Ishikawa (cell line): ENCODE data around the gene WWOX.

Experiments used
- EP300 ChIP-seq: IDR thresholded peaks from 2 replicates; pipeline ENCODE4 v1.6.1; 2012; ENCODE audit warnings: borderline replicate concordance
- RAD21 ChIP-seq: IDR thresholded peaks from 2 replicates; pipeline ENCODE4 v1.6.1; 2012; ENCODE audit warnings: low read depth
- TF ChIP-seq, protein P1 (sequence below): IDR thresholded peaks from 2 replicates; pipeline ENCODE4 v1.6.1; 2012; ENCODE audit warnings: low read depth, mild to moderate bottlenecking

DNA sequence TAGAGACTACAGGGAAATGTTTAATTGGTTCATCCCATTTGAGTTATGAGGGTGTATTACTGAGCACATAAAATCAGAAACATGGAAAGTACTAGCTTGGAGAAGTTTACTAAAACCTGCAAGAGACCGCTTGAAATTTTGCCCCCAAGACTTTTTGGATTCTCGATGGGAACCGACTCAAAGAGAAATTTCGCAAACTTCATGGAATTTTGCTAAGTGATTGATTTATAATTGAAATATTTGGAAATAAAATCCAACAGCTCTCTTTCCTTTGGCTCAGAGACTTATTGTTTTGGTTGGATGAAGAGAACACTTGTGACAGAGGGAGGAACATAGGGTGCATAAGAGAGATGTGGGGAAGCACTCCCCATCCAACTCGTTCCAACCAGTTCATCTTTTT is 574.4 kb downstream of the WWOX start:
- TF ChIP-seq, protein P1, sequence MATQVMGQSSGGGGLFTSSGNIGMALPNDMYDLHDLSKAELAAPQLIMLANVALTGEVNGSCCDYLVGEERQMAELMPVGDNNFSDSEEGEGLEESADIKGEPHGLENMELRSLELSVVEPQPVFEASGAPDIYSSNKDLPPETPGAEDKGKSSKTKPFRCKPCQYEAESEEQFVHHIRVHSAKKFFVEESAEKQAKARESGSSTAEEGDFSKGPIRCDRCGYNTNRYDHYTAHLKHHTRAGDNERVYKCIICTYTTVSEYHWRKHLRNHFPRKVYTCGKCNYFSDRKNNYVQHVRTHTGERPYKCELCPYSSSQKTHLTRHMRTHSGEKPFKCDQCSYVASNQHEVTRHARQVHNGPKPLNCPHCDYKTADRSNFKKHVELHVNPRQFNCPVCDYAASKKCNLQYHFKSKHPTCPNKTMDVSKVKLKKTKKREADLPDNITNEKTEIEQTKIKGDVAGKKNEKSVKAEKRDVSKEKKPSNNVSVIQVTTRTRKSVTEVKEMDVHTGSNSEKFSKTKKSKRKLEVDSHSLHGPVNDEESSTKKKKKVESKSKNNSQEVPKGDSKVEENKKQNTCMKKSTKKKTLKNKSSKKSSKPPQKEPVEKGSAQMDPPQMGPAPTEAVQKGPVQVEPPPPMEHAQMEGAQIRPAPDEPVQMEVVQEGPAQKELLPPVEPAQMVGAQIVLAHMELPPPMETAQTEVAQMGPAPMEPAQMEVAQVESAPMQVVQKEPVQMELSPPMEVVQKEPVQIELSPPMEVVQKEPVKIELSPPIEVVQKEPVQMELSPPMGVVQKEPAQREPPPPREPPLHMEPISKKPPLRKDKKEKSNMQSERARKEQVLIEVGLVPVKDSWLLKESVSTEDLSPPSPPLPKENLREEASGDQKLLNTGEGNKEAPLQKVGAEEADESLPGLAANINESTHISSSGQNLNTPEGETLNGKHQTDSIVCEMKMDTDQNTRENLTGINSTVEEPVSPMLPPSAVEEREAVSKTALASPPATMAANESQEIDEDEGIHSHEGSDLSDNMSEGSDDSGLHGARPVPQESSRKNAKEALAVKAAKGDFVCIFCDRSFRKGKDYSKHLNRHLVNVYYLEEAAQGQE: no peak
- no peak for TF ChIP-seq RAD21
- no peak for TF ChIP-seq EP300
